ENCODE data around the gene IL34.

DNA sequence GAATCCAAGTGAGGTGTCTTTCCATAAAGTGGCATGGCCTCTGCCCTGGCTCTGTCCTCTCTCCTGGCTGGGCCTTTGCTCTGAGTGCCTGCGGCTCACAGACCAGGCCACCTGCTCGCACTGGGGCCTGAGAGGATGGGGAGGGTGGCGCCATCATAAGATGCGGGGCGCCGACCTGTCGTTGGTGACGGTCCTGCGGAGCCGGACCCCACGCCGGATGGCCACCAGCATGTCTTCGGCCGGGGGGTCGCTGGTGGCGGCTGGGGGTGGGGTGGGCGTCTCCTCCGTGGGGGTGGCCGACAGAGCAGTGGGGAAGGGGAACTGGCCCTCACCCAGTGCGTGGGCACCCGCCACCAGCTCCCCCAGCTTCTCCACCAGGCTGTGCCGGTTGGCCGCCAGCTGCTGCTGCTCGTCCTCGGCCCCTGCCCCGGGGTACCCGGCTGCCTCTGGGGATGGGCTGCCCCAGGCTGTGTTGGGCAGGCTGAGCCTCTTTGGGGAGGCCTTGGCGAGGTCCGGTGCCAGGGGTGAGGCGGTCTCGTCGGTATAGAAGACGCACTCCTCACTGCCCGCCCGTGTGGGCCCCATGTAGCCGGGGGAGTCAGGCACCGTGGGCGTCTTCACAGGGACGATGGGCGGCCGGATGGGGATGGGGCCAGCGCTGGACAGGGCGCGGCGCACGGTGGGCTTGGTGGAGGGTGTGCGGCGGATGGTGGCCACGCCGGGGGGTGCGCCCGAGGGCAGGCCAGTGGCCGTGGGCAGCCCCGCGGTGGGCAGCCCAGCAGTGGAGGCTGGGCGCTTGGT, 17.4 kb downstream of the IL34 start:
- TF ChIP-seq EZH2 (IDR thresholded peaks at IDR 0.05; ENCODE audit: borderline replicate concordance, low read depth, low read length, severe bottlenecking) = no peak
- TF ChIP-seq, protein P1, sequence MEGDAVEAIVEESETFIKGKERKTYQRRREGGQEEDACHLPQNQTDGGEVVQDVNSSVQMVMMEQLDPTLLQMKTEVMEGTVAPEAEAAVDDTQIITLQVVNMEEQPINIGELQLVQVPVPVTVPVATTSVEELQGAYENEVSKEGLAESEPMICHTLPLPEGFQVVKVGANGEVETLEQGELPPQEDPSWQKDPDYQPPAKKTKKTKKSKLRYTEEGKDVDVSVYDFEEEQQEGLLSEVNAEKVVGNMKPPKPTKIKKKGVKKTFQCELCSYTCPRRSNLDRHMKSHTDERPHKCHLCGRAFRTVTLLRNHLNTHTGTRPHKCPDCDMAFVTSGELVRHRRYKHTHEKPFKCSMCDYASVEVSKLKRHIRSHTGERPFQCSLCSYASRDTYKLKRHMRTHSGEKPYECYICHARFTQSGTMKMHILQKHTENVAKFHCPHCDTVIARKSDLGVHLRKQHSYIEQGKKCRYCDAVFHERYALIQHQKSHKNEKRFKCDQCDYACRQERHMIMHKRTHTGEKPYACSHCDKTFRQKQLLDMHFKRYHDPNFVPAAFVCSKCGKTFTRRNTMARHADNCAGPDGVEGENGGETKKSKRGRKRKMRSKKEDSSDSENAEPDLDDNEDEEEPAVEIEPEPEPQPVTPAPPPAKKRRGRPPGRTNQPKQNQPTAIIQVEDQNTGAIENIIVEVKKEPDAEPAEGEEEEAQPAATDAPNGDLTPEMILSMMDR (IDR thresholded peaks at IDR 0.05; ENCODE audit: borderline replicate concordance, extremely low read depth, low read length, poor library complexity, severe bottlenecking) = no peak
